Fibroblast of pulmonary artery (primary cell): Measurements from ENCODE around the gene AHNAK2.

ENCODE experiments used
- DNase-seq: peaks from one replicate; pipeline ENCODE4 v3.0.0-alpha.2; 2010; ENCODE audit warnings: low read depth
- H3K4me3 ChIP-seq: replicated peaks from 2 replicates; pipeline ENCODE4 v1.5.1; 2011; ENCODE audit warnings: low read depth, mild to moderate bottlenecking, control low read depth, low read length, moderate library complexity
- CTCF ChIP-seq: IDR thresholded peaks from 2 replicates; pipeline ENCODE4 v1.5.1; 2011; ENCODE audit warnings: mild to moderate bottlenecking, control low read depth, low read length, inconsistent platforms; ENCODE audit errors: missing control alignments

Gene AHNAK2

GRCh38 chr14:104937694-104938365 is 40.3 kb downstream of the AHNAK2 start:
- no peak overlapping the region for H3K4me3 ChIP-seq
- no peak for TF ChIP-seq CTCF
- DNase-seq = no peak

GRCh38 chr14:104937161-104937560 is 41.0 kb downstream of the AHNAK2 start:
- DNase-seq = no peak
- H3K4me3 ChIP-seq = no peak overlapping the region
- no peak for TF ChIP-seq CTCF

GRCh38 chr14:104936361-104937155 is 41.6 kb downstream of the AHNAK2 start:
- no peak for DNase-seq
- TF ChIP-seq CTCF = no peak
- no peak overlapping the region for H3K4me3 ChIP-seq

- TF ChIP-seq CTCF = no peak
- H3K4me3 ChIP-seq = no peak overlapping the region
- no peak for DNase-seq
These were observed 42.2 kb downstream of the AHNAK2 start for GRCh38 chr14:104935955-104936354.

GRCh38 chr14:104935026-104935650 is 43.0 kb downstream of the AHNAK2 start:
- no peak for DNase-seq
- TF ChIP-seq CTCF = no peak
- no peak overlapping the region for H3K4me3 ChIP-seq

- H3K4me3 ChIP-seq = no peak overlapping the region
- DNase-seq = no peak
- TF ChIP-seq CTCF = no peak
These were observed 44.1 kb downstream of the AHNAK2 start for GRCh38 chr14:104933746-104934733.
